ENCODE data around the gene SRRT. TPM values are rescaled to one million over a fixed set of nuclear protein-coding genes. Genes with fewer than 3 reads are reported as not detected.

SRRT gene
- total RNA-seq, 1 donor from 2014 or later: 247 TPM

- intact Hi-C loops (cut with micrococcal nuclease): loop anchor here (5.0 kb wide), 1 partner anchor 171 kb away; the partner anchor contains the start of gene POP7
Measured at GRCh38 chr7:100878685-100879084, 3.8 kb downstream of the SRRT start.

- intact Hi-C loops (cut with micrococcal nuclease): loop anchor here (5.0 to 10.0 kb wide), 3 partner anchors 172 to 445 kb away; partner anchors contain the start of genes FIS1, POP7 and PPP1R35
Measured at GRCh38 chr7:100879685-100880261, 4.9 kb downstream of the SRRT start.

DNA sequence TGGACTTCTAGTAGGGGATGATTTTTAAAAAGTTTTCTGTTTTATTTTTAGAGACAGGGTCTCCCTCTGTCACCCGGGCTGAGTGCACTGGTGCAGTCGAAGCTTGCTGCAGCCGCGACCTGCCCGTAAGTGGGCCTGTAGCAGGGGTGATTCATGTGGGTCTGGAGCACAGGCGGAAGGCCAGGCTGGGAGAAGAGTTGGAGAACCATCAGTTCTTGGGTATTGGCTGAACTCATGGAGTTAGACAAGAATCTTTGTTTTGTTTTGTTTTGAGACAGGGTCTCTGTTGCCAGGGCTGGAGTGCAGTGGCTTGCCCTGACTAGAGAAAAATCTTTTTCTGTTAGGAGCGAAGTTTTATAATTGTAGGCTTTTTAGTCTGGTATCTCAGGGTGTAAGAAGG lies 5.7 kb downstream of the SRRT start:
- intact Hi-C loops (cut with micrococcal nuclease): loop anchor here (10.0 kb wide), 2 partner anchors 364 to 446 kb away; partner anchors contain the start of genes FIS1 and PPP1R35

DNA sequence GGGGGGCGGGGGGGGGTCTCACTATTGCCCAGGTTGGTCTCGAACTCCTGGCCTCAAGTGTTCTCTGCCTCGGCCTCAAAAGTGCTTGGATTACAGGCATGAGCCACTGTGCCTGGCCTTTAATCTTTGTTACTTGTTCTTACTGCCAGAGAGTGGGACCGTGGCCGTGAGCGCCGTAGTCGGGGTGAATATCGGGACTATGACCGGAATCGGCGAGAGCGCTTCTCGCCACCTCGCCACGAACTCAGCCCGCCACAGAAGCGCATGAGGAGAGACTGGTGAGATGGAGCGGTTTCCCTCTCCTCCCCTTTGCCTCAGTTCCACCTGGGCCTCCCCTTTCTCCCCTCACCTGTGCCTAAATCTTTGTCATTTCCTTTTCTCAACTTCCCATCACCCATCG lies 6.2 kb downstream of the SRRT start:
- intact Hi-C loops (cut with micrococcal nuclease): loop anchor here (10.0 kb wide), 2 partner anchors 364 to 446 kb away; partner anchors contain the start of genes FIS1 and PPP1R35

- intact Hi-C loops (cut with micrococcal nuclease): loop anchor here (10.0 kb wide), 2 partner anchors 363 to 447 kb away; partner anchors contain the start of genes FIS1 and PPP1R35
Measured at GRCh38 chr7:100882201-100882600, 7.3 kb downstream of the SRRT start.

DNA sequence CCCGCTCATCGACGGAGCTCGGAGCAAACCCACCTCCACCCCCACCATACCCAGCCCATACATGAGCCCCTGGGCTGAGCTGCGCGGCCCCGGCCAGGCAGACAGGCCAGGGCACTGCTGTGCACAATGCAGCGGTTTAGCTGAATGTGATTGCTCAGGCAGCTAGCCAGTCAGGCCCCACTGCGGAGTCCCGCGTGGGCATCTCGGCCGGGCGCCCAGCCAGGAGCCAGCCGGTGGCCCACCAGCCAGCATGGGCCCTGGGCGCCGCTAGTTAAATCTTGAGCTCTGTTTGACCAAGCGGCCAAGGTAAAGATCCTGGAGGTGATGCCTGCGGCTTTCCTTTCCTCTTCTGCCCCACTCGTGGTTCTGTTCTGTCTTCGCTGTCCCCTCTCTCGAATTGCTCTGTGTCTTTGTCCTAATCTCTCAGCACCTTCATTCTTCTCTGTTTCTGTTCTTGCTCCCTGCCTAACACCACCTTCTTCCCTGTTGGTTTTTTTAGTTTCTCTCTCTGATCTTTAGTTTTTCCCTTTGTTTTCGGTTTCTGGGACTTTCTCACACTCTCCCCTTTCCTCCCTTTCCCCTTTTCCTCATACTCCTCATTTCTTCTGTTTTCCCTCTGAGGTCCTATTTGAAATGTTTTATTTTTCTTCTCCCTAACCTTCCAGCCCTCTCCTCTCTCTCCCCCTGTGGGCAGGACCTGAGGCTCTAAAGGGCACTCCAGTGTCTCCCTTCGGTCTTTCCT lies 8.1 kb downstream of the SRRT start:
- intact Hi-C loops (cut with micrococcal nuclease): loop anchor here (10.0 kb wide), 2 partner anchors 362 to 448 kb away; partner anchors contain the start of genes FIS1 and PPP1R35

DNA sequence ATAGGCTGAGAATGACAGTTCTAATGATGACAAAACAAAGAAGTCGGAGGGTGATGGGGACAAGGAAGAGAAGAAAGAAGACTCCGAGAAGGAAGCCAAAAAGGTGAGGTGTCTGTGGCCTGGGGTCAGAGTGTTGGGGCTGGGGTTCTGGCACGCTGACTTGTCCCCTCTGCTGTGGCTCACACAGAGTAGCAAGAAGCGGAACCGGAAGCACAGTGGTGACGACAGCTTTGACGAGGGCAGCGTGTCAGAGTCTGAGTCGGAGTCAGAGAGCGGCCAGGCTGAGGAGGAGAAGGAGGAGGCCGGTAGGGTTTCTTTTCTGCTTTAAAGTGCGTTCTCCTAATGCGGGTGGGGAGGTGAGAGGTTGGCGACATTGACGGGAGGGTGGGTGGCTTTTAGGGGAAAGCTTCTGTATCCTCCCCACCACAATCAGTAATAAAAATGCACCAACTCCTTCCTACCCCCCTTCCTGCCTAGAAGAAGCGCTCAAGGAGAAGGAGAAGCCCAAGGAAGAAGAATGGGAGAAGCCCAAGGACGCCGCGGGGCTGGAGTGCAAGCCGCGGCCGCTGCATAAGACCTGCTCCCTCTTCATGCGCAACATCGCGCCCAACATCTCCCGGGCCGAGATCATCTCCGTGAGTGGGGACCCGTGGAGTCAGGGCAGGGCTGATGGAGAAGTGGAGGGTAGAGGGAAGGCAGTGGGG lies 10.0 kb downstream of the SRRT start:
- intact Hi-C loops (cut with micrococcal nuclease): loop anchor here (10.0 kb wide), 2 partner anchors 360 to 450 kb away; partner anchors contain the start of genes FIS1 and PPP1R35

GRCh38 chr7:100885440-100886141 lies 10.7 kb downstream of the SRRT start:
- intact Hi-C loops (cut with micrococcal nuclease): loop anchor here (10.0 kb wide), 2 partner anchors 359 to 451 kb away; partner anchors contain the start of genes FIS1 and PPP1R35

- intact Hi-C loops (cut with micrococcal nuclease): loop anchor here (10.0 kb wide), 2 partner anchors 358 to 452 kb away; partner anchors contain the start of genes FIS1 and PPP1R35
Measured at GRCh38 chr7:100886142-100886935, 11.4 kb downstream of the SRRT start.

DNA sequence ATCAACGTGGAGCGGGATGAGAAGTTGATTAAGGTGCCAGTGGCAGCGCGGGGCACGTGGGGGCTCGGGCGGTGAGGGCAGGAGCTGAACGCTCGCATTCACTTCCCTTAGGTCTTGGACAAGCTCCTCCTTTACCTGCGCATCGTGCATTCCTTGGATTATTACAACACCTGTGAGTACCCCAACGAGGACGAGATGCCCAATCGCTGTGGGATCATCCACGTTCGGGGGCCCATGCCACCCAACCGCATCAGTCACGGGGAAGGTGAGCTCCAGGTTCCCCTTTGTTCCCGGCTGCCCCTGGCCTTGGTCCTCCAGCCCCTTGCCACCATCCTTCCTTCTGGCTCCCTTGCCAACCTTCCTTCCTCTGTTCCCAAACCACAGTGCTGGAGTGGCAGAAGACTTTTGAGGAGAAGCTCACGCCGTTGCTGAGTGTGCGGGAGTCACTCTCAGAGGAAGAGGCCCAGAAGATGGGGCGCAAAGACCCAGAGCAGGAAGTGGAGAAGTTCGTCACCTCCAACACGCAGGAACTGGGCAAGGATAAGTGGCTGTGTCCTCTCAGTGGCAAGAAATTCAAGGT lies 12.1 kb downstream of the SRRT start:
- intact Hi-C loops (cut with micrococcal nuclease): loop anchor here (1.0 to 10.0 kb wide), 3 partner anchors 12 to 452 kb away; partner anchors contain the start of genes FIS1, PPP1R35 and SRRT

- intact Hi-C loops (cut with micrococcal nuclease): loop anchor here (1.0 to 10.0 kb wide), 3 partner anchors 12 to 453 kb away; partner anchors contain the start of genes FIS1, PPP1R35 and SRRT
Measured at GRCh38 chr7:100887516-100888290, 12.8 kb downstream of the SRRT start.

DNA sequence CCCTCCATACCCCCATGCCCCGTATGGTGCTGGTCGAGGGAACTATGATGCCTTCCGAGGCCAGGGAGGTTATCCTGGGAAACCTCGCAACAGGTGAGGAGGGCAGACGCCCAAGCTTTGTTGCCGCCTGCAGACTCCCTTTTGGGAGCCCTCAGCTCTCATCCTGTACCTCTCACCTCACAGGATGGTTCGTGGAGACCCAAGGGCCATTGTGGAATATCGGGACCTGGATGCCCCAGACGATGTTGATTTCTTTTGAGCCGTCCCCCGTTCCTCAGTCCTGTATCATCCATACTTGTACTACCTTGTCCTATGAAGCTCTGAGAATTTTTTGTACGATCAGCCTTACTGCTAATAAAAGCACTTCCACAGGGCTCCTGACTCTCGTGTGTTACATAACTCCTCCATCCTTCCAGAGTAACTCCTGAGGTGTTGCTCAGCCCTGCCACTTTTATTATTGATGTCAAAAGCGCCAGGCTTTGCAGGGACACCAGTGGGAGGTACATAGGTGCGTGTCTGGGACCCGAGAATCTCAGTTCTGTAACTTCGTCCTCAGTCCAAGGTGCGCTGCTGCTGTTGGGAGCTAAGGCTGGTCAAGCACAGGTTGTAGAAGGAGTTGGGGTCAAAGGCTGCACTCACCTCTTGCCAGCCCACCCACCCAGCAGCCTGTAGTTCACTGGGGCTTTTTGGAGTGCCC lies 13.5 kb downstream of the SRRT start:
- intact Hi-C loops (cut with micrococcal nuclease): loop anchor here (10.0 kb wide), 2 partner anchors 356 to 454 kb away; partner anchors contain the start of genes FIS1 and PPP1R35

DNA sequence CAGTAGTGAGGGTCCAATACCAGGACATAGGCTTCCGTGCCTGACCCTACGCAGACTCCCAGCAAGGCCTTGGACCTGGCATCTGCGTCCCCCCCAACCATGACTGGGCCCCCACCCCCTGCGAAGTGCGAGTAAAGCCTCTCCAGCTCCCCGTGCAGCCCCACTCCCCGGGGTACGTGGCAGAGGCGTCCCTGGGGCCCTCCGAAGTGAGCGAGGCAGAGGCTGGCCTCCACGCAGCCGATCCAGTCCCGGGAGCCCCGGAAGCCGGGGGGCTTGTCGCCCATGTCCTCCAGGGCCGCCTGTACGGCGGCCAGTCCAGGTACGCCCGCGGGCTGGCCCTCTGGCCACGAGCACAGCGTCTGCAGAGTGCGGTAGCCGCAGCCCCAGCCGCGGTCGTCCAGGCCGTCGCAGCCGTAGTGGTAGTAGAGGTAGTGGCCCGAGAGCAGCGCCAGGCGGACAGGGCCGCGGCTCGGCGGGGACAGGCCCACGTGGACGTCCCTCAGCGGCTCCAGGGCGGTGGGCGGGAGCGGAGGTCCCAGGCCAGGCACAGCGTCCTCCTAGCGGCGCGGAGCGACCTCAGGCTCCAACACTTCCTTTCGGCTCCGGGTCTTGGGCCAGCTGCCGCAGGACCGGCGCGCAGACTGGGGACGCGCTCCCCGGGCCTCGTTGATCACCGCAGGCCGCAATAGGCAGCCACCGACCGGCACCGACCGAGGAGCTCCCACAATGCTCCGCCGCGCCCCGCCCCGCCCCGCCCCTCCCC lies 14.3 kb downstream of the SRRT start, which contains the start of gene UFSP1:
UFSP1 (minus strand) TSS at position 728 of the 763 bp plus-strand sequence; CDS start at position 284, 444 bp downstream.
- intact Hi-C loops (cut with micrococcal nuclease): loop anchor here (1.0 to 10.0 kb wide), 4 partner anchors 37 to 454 kb away; partner anchors contain the start of genes FIS1, PPP1R35, SLC12A9 and VGF

DNA sequence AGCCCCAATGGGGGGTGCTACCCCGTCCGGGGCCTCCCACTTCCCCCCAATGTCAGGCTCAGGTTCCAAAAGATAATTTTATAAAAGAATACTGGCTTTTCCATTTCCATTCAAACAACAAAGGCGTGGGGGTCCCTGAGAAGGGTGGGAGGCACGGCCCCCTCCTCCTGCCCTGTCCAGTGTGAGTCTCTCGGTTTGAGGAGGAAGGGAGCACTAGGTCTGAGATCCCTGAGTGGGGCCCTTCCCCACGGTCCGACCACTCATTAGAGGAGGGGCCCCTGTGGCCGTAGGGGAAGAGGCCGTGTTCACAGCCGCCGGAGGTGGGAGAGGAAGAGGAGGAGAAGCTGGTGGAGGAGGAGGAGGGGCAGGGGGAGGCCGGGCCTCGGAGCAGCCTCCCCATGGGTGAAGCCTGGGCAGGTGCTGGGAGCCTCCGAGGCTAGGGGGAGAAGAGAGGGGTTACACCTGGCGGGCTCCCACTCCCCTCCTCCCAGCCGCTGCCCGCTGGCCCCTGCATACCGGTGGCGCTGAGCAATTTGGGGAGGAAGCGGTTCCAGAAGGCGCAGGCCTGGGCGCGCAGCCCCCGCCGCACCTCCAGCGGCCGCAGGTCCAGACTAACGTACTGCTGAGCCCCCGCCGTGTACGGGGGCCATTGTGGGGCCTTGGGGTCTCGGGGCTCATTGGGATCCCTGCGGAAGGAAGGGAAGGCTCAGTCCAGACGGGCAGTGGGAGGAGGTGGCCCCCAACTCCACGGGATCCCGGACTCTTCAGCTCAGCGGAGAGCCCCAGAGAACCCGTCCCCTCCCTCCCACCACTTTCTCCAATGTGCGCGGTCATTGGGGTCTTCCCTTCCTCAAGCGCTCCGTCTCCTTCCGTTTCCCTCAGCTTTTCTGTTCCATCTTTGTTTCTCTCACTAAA lies 16.0 kb downstream of the SRRT start:
- intact Hi-C loops (cut with micrococcal nuclease): no loop called here

DNA sequence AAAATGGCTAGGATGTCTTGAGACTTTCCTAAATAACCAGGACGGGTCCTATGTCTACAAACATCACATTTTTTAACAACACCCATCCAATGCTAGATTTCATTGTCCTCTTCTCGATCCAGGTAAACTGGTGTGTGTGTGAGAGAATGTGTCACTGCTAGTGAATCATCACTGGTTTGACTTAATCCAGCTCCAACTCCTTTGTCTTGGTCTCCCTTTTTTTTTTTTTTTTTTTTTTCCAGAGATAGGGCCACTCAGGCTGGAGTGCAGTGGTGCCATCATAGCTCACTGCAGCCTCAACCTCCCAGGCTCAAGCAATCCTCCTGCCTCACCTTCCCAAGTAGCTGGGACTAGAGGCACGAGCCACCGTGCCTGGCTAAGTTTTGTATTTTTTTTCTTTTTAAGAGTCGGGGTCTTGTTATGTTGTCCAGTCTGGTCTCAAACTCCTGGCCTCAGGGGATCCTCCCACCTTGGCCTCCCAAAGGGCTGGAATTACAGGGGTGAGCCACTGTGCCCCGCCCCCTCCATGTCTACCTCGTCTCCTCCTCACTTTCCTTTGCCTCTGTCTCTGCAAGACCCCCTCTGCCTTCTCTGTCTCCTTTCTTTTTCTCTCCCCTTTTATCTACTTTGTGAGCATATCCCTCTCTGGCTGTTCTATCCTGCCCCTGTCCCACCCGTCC lies 16.8 kb downstream of the SRRT start:
- intact Hi-C loops (cut with micrococcal nuclease): no loop called here

Measured in T-helper 2 cell treated with Interferon-gamma antibody and Interleukin-4, amounts not matched to agents 100 ng/mL and 5 ng/mL, for 36 hours (primary cell).